ENCODE measurements around the gene FAM210B.
"Not testable (repeated sequence)": the region's sequence is repeated elsewhere in the genome, so short reads cannot be mapped to it uniquely, and the experiment has no call there.

The FAM210B gene

GRCh38 chr20:56383334-56383733 lies 24.6 kb downstream of the FAM210B start:
- DNase-seq (ENCODE audit: low spot score) = no peak
- no peak for TF ChIP-seq CTCF (IDR thresholded peaks at IDR 0.05; ENCODE audit: extremely low read depth, missing control alignments)

GRCh38 chr20:56385130-56385529 lies 26.4 kb downstream of the FAM210B start:
- no peak for TF ChIP-seq CTCF (IDR thresholded peaks at IDR 0.05; ENCODE audit: extremely low read depth, missing control alignments)
- DNase-seq (ENCODE audit: low spot score) = no peak

GRCh38 chr20:56386219-56386618 lies 27.4 kb downstream of the FAM210B start:
- no peak for TF ChIP-seq CTCF (IDR thresholded peaks at IDR 0.05; ENCODE audit: extremely low read depth, missing control alignments)
- no peak for DNase-seq (ENCODE audit: low spot score)

- no peak for TF ChIP-seq CTCF (IDR thresholded peaks at IDR 0.05; ENCODE audit: extremely low read depth, missing control alignments)
- DNase-seq (ENCODE audit: low spot score) = no peak
Observed at GRCh38 chr20:56388882-56389281, 30.1 kb downstream of the FAM210B start.

- no peak for TF ChIP-seq CTCF (IDR thresholded peaks at IDR 0.05; ENCODE audit: extremely low read depth, missing control alignments)
- no peak for DNase-seq (ENCODE audit: low spot score)
Observed at GRCh38 chr20:56389807-56390206, 31.0 kb downstream of the FAM210B start.

- DNase-seq (ENCODE audit: low spot score) = not testable (repeated sequence)
Observed at GRCh38 chr20:56390396-56390795, 31.6 kb downstream of the FAM210B start.

GRCh38 chr20:56391037-56391436 lies 32.3 kb downstream of the FAM210B start:
- no peak for DNase-seq (ENCODE audit: low spot score)
- TF ChIP-seq CTCF (IDR thresholded peaks at IDR 0.05; ENCODE audit: extremely low read depth, missing control alignments) = no peak

- no peak for DNase-seq (ENCODE audit: low spot score)
- TF ChIP-seq CTCF (IDR thresholded peaks at IDR 0.05; ENCODE audit: extremely low read depth, missing control alignments) = no peak
Observed at GRCh38 chr20:56391596-56392131, 32.9 kb downstream of the FAM210B start.
